GM19438 (cell line): Measurements from ENCODE around the gene SDF4.

Experiments
- ATAC-seq: cut with Tn5 transposase; IDR thresholded peaks from one replicate; pipeline ENCODE4 v1.9.1; 2021; ENCODE audit warnings: low read depth; ENCODE audit not compliant: unreplicated experiment

SDF4 gene

GRCh38 chr1:1229770-1230169, 2.0 kb downstream of the SDF4 start:
- ATAC-seq = no peak

DNA sequence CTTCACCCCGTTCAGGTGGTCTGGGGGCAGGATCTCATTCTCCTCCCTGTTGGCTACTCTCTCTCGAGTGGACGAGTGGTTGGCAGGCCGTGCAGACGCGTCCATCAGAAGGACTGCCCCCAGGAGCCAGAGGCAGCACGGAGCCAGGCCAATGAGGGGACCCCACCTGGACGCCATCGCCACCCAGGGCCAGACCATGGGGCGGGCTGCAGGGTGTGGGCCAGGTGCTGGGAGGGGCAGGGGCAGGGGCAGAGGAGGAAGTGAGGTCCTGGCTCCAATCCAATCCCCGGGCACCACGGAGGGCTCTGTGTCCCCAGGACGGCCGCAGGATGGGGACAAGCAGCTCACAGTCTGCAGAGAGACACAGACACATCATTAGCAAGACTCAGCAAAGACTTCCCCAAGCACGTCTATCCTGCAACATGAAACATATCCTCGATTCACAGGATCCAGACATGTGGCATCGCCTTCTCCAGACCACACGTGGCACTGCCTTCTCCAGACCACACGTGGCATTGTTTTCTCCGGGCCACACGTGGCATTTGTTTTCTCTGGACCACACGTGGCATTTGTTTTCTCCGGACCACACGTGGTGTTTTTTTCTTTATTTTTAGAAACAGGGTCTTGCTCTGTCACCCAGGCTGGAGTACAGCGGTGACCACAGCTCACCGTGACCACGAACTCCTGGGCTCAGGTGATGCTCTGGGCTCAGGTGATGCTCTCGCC, 3.0 kb downstream of the SDF4 start:
- ATAC-seq = no peak

GRCh38 chr1:1228187-1228586, 3.6 kb downstream of the SDF4 start:
- no peak for ATAC-seq

GRCh38 chr1:1227386-1227785, 4.4 kb downstream of the SDF4 start:
- ATAC-seq = no peak

GRCh38 chr1:1226566-1227362, 5.0 kb downstream of the SDF4 start:
- no peak for ATAC-seq

- no peak for ATAC-seq
These were observed 5.9 kb downstream of the SDF4 start for GRCh38 chr1:1225913-1226312.

DNA sequence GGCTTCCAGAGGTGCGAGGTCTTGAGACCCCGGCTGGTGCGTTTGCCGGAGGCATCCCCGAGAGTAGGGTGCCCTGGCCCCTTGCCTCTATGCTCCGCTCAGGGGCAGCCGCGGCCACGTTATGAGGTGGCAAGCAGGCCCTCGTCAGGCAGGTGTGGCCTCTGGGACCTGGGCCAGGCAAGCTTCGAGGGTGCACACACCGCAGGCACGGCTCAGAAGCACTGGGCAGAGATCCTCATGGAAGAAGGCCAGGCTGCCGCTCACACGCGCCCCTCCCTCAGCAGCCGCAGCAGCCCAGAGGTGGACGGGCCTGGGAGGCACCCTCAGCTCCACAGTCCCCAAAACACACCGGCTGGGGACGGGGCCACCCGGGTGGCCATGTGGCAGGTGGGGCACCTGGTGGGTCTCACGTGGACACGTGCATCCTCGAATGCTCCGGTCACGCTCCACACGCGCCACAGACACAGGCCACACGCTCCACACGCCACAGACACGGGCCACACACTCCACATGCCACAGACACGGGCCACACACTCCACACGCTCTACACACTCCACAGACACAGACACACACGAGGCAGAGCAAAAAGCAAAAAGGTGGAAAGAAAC, 6.5 kb downstream of the SDF4 start:
- no peak for ATAC-seq

DNA sequence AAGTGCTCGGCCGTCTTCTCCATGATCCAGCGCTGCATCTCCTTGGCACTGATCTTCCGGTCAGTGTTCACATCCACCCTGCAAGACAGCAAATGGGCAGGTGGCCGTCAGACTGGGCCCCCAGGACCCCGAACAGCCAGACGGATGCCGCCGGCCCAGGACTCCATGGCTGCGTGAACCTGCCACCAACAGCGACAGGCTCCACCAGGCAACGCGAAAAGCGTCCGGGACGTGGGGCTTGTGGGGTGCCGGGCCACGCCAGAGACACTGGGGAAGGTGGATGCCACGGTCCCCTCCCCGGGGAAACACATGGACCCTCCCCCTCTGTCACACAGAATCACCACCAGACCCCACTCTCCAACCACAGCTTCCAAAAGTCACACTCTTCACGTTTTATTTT, 7.9 kb downstream of the SDF4 start:
- ATAC-seq = no peak

DNA sequence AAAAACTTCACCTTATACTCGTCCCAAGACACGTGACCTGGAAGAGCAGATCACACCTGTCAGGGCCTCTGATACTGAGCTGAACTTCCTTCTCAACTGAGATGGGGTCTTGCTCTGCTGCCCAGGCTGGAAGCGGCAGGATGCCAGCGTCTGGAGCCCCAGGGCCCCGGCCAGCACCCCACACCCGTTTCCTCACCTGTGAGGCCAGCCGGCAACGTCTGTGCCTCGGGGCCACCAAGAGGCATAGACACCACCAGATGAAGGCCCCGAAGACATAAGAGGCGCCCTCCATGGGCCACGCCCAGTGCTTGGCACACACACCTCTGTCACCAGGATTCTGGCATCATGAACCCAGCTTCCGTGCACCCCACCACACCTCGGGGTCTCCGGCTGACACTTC, 8.5 kb downstream of the SDF4 start:
- ATAC-seq = no peak

GRCh38 chr1:1222575-1223225, 9.1 kb downstream of the SDF4 start:
- no peak for ATAC-seq

DNA sequence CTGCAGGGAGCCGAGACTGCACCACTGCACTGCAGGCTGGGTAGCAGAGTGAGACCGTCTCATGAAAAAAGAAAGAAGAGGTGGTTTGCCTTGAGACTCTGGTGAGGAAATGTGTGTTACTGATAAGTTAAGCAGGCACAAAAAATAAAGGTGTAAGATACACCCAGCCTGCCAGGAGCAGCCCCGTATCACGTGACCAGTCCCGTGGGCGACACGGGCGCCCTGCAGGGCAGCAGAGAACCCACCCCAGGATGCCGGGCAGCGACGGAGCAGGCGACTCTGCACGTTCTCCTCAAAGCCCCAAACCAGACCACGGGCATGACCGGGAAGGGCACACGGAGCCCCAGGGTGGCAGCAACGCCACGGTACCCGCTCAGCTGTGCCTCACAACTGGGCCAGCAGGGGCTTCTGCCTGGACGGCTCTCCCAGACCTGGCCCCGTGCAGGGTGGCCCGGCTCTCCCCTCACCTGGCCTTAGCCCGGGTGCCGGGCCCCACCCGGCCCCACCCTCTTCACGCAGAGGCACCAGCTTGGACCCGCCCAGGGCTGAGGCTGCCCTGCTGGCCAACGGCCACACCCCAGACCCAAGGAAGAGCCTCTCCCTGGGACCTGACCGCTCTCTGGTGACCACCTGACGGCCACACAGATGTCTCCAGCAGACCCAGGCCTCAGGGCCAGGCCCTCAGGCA, 9.8 kb downstream of the SDF4 start:
- no peak for ATAC-seq

GRCh38 chr1:1220197-1220596, 11.6 kb downstream of the SDF4 start:
- no peak for ATAC-seq

- ATAC-seq = no peak
These were observed 12.5 kb downstream of the SDF4 start for GRCh38 chr1:1219341-1219740.

DNA sequence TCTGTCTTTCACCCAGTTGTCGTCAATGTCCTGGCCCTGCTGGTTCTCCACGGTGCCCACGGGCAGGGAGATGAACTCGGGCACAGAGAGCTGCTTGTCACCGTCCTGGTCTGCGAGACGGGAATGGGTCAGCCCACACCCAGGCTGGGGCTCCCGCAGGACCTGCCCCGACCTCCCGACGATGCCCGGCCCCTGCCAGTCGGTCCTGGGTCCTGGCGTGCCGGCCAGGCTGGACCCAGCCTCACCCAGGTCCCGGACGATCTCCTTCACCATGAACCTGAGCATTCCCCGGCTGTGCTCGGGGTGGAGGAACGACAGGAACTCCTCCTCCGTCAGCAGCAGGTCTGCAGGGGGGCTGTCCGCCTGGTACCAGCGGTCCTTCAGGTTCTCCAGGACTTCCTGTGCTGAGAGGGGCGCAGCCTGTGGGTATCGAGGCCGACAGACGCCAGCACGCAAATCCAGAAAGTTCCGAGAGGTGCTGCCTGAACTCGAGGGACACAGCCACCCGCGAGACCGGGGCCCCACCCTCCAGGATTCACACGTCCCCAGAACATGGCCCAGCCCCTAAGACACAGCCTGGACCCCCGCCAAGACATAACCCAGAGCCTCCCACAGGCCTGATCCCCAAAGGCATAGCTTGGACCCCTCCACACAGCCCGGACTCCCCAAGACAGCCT, 13.1 kb downstream of the SDF4 start:
- no peak for ATAC-seq

DNA sequence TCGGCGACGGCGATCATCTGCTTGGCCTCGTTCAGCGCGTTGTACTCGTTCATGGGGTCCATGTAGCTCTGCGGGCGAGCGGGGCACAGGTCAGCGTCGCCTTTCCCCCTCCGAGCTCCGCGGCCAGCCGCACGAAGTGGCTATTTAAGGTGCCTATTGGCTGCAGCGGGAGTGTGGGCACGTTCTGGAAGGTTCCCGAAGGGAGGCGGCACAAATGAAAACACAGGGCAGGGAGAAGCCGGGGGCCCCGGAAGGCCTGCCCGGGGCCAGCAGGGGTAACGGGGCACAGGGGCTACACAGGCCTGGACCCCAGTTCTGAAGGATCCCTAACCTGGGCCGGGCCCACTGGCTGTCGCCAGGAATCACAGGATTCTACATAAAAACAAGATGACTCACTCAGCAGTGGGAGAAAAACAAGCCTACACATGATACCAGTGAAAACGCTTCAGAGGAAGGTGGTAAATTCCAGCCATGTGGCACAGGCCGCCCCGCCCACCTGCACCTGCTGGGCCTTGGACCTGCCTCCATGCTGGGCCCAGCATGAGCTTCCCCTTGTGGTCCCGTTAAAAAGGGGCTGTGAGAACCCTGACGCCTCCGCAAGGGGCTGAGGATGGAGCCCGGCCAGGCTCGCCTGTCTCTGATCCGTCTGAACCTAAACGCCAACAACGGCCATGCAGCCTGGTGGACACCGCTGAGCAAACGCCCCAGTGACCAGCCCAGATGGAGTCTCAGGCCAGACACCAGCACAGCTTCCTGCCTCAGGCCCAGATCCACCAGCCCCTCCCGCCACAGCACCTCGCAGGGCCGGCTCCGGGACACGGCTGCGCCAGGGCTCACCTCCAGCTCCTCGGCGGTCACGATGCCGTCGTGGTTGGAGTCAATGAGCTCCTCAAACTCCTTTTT, 13.9 kb downstream of the SDF4 start:
- no peak for ATAC-seq

GRCh38 chr1:1216770-1217620, 14.8 kb downstream of the SDF4 start:
- ATAC-seq = no peak

DNA sequence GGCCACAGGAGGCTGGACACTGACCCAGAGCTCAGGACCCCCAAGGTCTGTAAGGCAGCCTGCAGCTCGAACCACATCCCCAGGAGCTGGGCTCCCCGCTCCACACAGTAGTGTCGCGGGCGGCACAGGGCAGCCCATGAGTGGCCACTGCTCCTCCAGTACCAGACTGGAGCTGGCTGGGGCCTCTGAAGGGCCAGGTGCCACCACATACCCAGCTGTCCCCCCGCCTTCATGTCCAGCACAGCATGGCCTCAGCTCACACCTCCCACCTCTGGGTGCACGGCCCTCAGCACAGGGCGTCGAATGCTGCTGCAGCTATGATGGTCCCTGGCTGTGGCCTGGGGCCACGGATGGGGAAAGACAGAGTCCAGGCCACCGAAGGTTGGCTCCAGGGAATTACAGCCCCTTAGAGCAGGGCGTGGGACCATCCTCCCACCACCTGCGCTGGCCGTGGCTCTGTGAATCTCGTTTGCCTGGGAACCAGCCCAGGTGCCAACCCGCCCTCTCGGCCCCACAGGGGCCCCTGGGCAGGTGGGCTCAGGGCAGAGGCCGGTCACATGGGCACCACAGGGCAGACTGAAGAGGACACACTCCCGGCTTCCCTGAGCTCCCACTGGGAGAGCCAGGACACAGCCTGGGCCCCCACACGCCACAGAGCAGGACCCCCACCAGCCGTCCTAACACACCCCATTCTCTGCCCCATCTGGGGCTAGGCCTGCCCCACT, 15.8 kb downstream of the SDF4 start:
- ATAC-seq = no peak
